ENCODE measurements around the gene USP31.

USP31 gene

DNA sequence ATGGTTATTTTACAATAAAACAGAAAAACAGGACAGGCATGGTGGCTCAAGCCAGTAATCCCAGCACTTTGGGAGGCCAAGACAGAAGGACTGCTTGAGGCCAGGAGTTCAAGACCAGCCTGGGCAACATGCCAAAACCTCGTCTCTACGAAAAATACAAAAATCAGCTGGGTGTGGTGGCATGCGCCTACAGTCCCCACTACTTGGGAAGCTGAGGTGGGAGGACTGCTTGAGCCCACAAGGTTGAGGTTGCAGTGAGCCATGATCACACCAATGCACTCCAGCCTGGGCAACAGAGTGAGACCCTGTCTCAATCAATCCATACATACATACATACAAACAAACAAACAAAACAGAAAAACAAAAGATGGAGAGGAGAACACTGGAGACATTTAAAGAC lies 45.6 kb downstream of the USP31 start:
- TF ChIP-seq RAD21 (IDR thresholded peaks at IDR 0.05; ENCODE audit: low read depth) = no peak
- no peak for TF ChIP-seq EP300 (IDR thresholded peaks at IDR 0.05; ENCODE audit: borderline replicate concordance)
- TF ChIP-seq TEAD4 (IDR thresholded peaks at IDR 0.05) = no peak
- TF ChIP-seq, protein P1, sequence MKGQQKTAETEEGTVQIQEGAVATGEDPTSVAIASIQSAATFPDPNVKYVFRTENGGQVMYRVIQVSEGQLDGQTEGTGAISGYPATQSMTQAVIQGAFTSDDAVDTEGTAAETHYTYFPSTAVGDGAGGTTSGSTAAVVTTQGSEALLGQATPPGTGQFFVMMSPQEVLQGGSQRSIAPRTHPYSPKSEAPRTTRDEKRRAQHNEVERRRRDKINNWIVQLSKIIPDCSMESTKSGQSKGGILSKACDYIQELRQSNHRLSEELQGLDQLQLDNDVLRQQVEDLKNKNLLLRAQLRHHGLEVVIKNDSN (IDR thresholded peaks at IDR 0.05) = no peak
- TF ChIP-seq CEBPB (IDR thresholded peaks at IDR 0.05) = no peak

DNA sequence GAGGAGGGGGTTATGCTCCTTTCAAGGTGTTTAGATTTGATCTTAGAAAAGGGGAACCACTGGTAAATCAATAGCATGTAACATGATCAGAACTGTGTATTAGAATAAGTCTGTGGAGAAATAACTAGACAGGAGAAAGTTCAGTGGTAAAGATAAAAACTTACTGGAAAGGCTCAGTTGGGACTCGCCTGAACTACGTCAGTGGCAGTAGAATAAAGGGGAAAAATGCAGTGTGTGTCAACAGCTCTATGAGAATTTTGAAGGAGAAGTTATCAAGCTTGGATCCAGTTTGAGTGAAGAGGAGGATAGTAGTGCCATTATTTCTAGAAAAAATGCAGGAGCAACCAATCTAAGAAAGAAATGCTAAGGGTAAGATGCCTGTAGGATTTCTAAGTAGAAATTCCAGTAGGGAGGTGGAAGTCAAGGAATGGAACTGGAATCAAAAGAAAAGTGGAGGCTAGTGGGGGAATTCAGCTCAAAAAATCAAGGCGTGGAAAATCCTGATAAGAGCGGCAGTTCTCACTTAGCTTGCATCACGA lies 48.2 kb downstream of the USP31 start:
- TF ChIP-seq NFIC (IDR thresholded peaks at IDR 0.05) (no peak), YY1 (IDR thresholded peaks at IDR 0.05; ENCODE audit: low read depth) (no peak), EP300 (IDR thresholded peaks at IDR 0.05; ENCODE audit: borderline replicate concordance) (no peak), TCF12 (IDR thresholded peaks at IDR 0.05; ENCODE audit: low read depth) (no peak), RAD21 (IDR thresholded peaks at IDR 0.05; ENCODE audit: low read depth) (no peak), TEAD4 (IDR thresholded peaks at IDR 0.05) (no peak), TAF1 (IDR thresholded peaks at IDR 0.05; ENCODE audit: low read depth) (no peak), EGR1 (IDR thresholded peaks at IDR 0.05) (no peak)
- TF ChIP-seq, protein P2, sequence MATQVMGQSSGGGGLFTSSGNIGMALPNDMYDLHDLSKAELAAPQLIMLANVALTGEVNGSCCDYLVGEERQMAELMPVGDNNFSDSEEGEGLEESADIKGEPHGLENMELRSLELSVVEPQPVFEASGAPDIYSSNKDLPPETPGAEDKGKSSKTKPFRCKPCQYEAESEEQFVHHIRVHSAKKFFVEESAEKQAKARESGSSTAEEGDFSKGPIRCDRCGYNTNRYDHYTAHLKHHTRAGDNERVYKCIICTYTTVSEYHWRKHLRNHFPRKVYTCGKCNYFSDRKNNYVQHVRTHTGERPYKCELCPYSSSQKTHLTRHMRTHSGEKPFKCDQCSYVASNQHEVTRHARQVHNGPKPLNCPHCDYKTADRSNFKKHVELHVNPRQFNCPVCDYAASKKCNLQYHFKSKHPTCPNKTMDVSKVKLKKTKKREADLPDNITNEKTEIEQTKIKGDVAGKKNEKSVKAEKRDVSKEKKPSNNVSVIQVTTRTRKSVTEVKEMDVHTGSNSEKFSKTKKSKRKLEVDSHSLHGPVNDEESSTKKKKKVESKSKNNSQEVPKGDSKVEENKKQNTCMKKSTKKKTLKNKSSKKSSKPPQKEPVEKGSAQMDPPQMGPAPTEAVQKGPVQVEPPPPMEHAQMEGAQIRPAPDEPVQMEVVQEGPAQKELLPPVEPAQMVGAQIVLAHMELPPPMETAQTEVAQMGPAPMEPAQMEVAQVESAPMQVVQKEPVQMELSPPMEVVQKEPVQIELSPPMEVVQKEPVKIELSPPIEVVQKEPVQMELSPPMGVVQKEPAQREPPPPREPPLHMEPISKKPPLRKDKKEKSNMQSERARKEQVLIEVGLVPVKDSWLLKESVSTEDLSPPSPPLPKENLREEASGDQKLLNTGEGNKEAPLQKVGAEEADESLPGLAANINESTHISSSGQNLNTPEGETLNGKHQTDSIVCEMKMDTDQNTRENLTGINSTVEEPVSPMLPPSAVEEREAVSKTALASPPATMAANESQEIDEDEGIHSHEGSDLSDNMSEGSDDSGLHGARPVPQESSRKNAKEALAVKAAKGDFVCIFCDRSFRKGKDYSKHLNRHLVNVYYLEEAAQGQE (IDR thresholded peaks at IDR 0.05; ENCODE audit: low read depth) = no peak
- TF ChIP-seq, protein P3, sequence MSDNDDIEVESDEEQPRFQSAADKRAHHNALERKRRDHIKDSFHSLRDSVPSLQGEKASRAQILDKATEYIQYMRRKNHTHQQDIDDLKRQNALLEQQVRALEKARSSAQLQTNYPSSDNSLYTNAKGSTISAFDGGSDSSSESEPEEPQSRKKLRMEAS (IDR thresholded peaks at IDR 0.05) = no peak
- TF ChIP-seq, protein P1 (IDR thresholded peaks at IDR 0.05) = no peak

DNA sequence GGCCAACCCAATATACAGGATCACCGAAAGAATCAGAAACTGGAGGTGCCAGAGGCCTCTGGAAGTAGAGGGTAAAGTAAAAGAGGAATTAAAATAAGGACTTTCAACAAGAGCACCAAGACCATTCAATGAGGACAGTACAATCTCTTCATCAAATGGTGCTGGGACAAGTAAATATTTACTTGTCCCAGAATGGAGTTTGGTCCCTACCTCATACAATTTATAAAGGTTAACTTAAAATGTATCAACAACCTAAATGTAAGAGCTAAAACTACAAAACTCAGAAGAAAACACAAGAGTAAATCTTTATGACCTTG lies 56.5 kb downstream of the USP31 start:
- no peak for TF ChIP-seq EP300 (IDR thresholded peaks at IDR 0.05; ENCODE audit: borderline replicate concordance)
- TF ChIP-seq ZBTB7A (IDR thresholded peaks at IDR 0.05; ENCODE audit: low read depth) = no peak
- no peak for TF ChIP-seq CREB1 (IDR thresholded peaks at IDR 0.05; ENCODE audit: low read depth)
- TF ChIP-seq, protein P3 (IDR thresholded peaks at IDR 0.05) = no peak
- no peak for TF ChIP-seq NFIC (IDR thresholded peaks at IDR 0.05)
- no peak for TF ChIP-seq FOXM1 (IDR thresholded peaks at IDR 0.05; ENCODE audit: borderline replicate concordance, low read depth)
- no peak for TF ChIP-seq TEAD4 (IDR thresholded peaks at IDR 0.05)
- TF ChIP-seq RAD21 (IDR thresholded peaks at IDR 0.05; ENCODE audit: low read depth) = no peak
- TF ChIP-seq EGR1 (IDR thresholded peaks at IDR 0.05) = no peak
- TF ChIP-seq TAF1 (IDR thresholded peaks at IDR 0.05; ENCODE audit: low read depth) = no peak
- TF ChIP-seq YY1 (IDR thresholded peaks at IDR 0.05; ENCODE audit: low read depth) = no peak
- TF ChIP-seq, protein P1 (IDR thresholded peaks at IDR 0.05) = no peak

DNA sequence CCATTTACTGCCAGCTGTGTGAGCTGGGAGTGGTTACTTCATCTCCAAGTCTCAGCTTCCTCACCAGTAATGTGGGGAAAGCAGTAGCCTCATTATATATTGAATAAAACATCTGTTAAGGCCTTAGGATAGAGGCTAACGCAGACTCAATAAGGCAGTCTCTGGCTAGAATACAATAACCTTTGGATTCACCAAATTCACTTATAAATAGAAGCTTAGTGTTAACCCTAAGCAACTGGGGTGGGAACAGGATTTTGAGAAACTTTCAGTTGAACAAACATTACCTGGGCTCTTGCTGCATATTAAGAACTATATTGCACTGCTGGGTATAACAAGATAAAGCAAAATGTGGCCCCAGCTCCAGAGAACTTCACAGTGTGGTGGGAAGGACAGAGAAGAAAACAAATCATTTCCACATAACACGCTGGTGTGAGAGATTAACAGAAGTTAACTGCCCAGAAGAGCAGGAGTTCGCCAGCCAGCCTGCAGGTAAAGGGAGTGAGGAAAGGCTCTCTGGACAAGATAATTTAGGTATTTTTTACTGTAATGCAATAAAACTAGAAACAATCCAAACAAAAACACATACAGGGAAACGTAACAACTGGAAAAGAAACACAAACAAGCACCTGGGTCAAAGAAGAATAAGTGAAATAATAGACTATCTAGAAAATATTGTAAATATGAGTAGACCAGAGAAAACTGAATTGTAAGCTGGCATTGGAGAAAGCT lies 57.0 kb downstream of the USP31 start:
- TF ChIP-seq TEAD4 (IDR thresholded peaks at IDR 0.05) (no peak), EGR1 (IDR thresholded peaks at IDR 0.05) (no peak), EP300 (IDR thresholded peaks at IDR 0.05; ENCODE audit: borderline replicate concordance) (no peak), TCF12 (IDR thresholded peaks at IDR 0.05; ENCODE audit: low read depth) (no peak), YY1 (IDR thresholded peaks at IDR 0.05; ENCODE audit: low read depth) (no peak), TAF1 (IDR thresholded peaks at IDR 0.05; ENCODE audit: low read depth) (no peak), NFIC (IDR thresholded peaks at IDR 0.05) (no peak), CEBPB (IDR thresholded peaks at IDR 0.05) (no peak), FOXM1 (IDR thresholded peaks at IDR 0.05; ENCODE audit: borderline replicate concordance, low read depth) (no peak), CREB1 (IDR thresholded peaks at IDR 0.05; ENCODE audit: low read depth) (no peak), RAD21 (IDR thresholded peaks at IDR 0.05; ENCODE audit: low read depth) (no peak), ZBTB7A (IDR thresholded peaks at IDR 0.05; ENCODE audit: low read depth) (no peak)
- TF ChIP-seq, protein P3 (IDR thresholded peaks at IDR 0.05) = no peak
- TF ChIP-seq, protein P2 (IDR thresholded peaks at IDR 0.05; ENCODE audit: low read depth) = no peak
- TF ChIP-seq, protein P1 (IDR thresholded peaks at IDR 0.05) = no peak
